Posterior cingulate gyrus (tissue), 11 donors: Measurements from ENCODE around the gene SERINC3.
A peak's percentile ranks its signal among the peaks of the same experiment; 100 is the strongest.
"Not testable (repeated sequence)": the region's sequence is repeated elsewhere in the genome, so short reads cannot be mapped to it uniquely, and the experiment has no call there.

Experiments
- DNase-seq, 10 donors: peaks; one replicate each; pipeline versions ENCODE4 v3.0.0 to v3.0.0-alpha.2; 2020 to 2021; ENCODE audit warnings: mixed read lengths in 3 of 10
- intact Hi-C: fragments of 100-400 bp; cut with DNase I; formaldehyde crosslinking; loops from one replicate; pipeline ENCODE4 v1.15.1; 2023

SERINC3 gene

DNA sequence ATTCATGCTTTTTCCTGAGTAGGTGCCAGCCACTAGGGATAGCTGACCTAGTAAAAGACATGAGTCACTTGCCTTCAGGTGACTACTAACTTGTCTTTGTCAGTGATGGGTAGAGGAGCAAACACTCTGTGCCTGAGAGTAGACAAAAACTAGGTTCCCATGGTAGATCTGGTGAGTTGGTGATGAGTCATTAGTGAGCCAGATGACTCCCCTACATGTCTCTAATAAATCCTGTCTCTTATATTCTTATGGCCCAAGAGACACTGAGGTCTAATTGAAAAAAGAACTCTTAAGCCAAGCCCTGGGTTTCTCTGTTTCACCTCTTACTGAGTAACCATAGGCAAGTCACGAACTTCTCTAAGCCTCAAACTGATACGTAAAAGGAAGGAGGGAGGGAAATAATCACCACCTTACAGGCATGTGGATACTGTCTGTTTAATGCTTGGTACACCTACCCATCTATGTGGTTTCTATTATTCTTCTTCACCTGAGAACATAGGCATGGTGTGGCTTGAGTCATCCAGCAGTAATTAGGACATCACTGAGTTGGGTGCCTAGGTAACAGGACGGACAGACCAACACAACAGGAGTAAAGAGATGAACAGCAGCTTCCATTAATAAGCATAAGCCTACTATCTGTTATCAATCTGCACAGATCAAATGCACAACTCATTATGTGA is 25.9 kb downstream of the SERINC3 start:
- intact Hi-C loops, result no loop called here
- no peak for DNase-seq

- DNase-seq, result no peak
- intact Hi-C loops, result no loop called here
These were observed 26.6 kb downstream of the SERINC3 start for GRCh38 chr20:44495257-44495656.

DNA sequence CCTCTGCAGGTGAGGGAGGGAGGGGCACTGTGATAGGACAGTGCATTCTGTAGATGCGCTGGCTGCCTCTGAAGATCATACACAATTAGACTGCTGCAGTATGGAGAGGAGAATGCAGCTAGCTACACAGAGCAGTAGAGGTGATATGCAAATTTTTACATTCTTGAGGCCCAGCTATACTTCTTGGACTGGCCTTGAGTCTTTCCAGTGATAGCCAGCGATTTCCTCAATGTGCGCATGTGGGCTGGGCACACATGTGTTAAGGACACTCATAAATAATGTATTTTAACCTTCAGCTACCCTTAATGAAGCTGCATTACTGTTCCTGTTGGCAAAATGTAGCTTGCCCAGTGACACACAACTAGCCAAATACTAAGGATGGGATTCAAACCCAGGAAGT is 27.2 kb downstream of the SERINC3 start:
- DNase-seq, result no peak
- intact Hi-C loops, result no loop called here

- DNase-seq, result no peak
- intact Hi-C loops, result no loop called here
These were observed 27.6 kb downstream of the SERINC3 start for GRCh38 chr20:44494266-44494665.

DNA sequence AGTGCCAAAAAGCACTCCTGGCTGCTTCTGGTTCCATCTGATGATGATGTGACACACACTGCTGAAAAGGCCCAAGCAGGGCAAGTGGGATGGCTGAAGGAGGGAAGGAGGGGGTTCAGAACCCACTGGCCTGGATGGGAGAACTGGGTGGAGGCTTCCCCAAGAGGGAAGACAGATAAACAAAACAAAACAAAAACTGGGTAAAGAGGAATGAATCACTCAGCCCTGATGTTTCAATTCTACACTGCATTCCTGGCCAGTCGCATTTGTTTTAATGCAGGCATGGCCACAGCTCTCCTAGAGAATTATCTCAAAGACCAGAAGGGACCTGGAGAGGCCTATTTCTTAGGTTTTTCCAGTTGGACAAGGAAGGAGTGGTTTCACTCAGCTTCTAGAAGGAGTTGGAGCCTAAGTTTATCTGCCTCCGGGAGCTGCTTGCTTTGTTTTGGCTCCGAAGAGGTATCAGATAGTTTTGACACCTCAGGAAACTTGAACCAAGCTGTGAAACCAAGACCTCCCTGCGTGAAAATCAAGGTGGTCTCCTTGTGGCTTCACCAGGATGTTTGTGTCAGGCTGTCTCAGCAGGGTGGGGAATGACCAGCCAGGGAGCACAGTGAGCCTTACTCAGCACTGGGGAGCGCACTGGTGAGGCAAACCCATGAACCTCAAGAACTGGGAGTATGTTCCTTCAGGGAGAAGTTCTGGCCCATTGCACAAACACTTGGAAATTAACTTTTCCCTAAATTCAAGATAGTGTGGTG is 30.1 kb downstream of the SERINC3 start:
- intact Hi-C loops, result no loop called here
- DNase-seq, result no peak

DNA sequence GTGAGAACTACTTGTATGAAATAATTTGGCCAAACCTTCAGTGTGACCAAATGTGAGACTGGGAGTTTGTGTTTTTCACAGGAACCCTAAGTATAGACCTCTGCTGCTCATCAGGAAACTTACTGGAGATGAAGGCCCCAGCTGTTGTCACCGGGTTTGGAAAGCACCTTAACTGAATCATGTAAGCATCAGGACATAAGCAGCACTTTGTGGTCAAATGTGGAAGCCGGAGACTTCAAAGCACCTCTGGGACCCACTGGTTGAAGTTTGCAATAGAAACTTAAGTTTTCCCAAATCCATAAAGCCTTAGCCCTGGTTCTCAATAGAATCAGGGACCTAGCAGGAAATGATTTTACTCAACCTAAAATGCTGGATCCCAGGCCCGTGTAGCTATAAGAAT is 31.9 kb downstream of the SERINC3 start:
- intact Hi-C loops, result no loop called here
- DNase-seq, result no peak

DNA sequence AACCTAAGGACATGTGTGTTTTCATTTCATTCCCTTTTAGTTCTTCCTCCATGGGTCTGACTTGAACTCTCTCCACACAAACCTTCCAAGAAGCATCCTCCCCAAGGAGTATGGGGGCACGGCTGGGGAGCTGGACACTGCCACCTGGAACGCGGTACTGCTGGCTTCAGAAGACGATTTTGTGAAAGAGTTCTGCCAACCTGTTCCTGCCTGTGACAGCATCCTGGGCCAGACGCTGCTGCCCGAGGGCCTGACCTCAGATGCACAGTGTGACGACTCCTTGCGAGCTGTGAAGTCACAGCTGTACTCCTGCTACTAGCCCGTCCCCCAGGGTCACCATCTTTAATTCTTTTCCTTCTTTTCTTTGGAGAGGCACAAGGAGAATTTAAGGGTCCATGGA is 32.6 kb downstream of the SERINC3 start:
- intact Hi-C loops, result no loop called here
- DNase-seq, result no peak

- no peak for DNase-seq
- intact Hi-C loops, result no loop called here
These were observed 33.3 kb downstream of the SERINC3 start for GRCh38 chr20:44488551-44488950.

DNA sequence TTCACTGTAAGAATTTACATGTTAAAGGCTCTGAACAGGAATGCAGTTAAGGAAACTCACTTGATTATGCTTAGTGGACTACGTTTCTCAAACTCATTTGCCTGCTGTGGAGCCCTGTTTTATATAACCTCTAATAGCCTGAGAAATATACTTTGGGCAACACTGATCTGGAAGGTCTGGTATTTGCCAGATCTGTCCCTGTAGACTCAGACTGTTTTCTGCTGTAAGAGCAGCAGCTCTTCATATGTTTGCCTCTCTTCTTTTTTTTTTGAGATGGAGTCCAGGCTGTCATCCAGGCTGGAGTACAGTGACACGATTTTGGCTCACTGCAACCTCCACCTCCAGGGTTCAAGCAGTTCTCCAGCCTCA is 36.1 kb downstream of the SERINC3 start:
- intact Hi-C loops, result no loop called here

GRCh38 chr20:44485078-44485829 is 36.6 kb downstream of the SERINC3 start:
- intact Hi-C loops, result no loop called here
- DNase-seq, result no peak

More for the DNA sequence above, 36.1 kb downstream of the SERINC3 start:
- DNase-seq, result no peak

- no peak for DNase-seq
- intact Hi-C loops, result no loop called here
These were observed 38.8 kb downstream of the SERINC3 start for GRCh38 chr20:44483112-44483511.

DNA sequence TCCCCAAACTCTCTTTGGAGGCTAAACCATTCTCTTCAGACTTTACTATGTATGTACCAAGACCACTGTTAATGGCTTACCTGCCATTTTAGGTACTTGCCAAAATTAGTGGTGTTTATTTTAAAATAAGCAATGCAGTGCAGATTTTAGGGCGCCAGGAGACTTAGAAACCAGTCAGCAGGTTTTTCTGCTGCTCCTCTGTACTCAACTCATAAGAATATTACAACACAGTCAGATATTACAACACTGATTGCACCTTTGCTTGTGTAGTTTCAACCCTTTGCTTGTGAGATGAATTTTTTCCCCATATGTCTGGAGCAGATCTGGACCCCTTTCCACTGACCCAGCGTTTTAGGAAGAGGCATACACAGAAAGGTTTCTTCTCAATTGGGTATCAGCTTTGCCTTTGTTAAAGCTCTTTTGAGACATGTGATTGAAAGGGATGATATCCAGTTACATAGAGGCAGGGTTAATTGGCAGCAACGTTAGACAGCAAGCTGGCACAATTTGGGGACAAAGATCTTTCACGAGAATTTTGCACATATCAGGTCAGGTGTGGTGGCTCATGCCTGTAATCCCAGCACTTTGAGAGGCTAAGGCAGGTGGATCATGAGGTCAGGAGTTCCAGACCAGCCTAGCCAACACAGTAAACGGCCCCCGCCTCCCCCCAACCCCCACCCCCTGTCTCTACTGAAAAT is 40.0 kb downstream of the SERINC3 start:
- DNase-seq, result no peak
- intact Hi-C loops, result no loop called here

DNA sequence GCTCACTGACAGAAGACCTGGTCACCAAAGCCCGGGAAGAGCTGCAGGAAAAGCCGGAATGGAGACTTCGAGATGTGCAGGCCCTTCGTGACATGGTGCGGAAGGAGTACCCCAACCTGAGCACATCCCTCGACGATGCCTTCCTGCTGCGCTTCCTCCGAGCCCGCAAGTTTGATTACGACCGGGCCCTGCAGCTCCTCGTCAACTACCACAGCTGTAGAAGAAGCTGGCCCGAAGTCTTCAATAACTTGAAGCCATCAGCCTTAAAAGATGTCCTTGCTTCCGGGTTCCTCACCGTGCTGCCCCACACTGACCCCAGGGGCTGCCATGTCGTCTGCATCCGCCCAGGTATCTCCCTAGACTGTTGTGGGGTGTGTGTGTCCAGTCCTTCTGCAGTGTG is 41.8 kb downstream of the SERINC3 start:
- DNase-seq, result no peak
- intact Hi-C loops, result no loop called here

DNA sequence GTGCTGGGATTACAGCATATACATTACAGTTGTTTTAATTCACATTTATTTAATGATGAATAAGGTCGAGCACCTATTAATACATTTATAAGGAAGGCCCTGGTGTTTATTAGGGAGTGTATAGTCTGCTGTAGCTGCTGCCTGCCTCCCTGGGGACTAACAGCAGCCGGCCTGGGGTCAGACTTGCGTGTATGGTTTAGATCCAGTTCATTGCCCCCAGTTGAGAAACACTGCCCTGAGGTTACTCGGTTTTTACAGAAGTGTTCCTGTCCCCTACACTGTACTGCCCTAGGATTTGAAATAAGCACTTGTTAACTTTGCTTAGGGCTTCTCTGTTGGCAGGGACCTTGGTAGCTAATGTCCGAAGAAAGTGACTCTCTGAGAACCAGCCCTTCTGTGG is 42.2 kb downstream of the SERINC3 start:
- no peak for DNase-seq
- intact Hi-C loops, result loop anchor here (5.0 to 10.0 kb wide), 2 partner anchors 43 to 135 kb away; partner anchors contain the start of gene SERINC3

DNA sequence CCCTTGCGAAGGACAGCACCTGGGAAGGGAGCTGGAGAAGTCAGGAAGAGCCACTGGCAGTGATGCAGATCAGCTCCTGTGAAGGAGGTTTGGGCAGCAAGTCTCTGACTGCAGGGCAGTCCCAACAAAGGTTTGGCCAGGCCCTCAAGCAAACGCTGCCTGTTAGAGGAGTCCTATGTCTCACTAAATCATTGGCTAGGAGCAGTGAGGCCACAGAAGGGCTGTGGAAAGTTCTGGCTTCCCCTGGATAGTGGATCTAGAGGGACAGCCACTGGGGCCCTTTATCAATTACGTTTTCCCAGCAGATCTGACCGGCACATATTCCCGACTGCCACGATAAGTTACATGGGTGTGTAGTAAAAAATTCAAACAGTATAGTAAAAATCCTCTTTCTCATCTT is 43.7 kb downstream of the SERINC3 start:
- no peak for DNase-seq
- intact Hi-C loops, result loop anchor here (5.0 to 10.0 kb wide), 2 partner anchors 44 to 137 kb away; partner anchors contain the start of gene SERINC3

DNA sequence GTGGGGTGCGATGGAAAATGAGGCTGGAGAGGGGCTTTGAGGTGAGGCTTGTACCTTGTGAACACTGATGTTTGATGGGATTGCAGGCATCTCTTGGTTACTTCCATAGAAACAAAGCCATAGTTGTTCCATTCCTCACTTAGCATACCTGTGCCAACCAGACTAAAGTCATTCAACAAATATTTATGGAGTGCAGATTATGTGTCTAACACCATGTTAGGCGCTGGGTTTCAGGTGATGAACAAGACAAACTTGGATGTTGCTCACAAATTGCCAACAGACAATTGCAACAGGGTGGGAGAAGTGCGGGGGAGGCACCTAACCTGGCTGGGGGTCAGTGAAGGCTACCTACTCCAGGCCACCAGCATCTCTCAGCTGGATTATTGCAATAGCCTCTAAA is 44.7 kb downstream of the SERINC3 start:
- intact Hi-C loops, result loop anchor here (5.0 to 10.0 kb wide), 2 partner anchors 45 to 138 kb away; partner anchors contain the start of gene SERINC3
- DNase-seq, result no peak

DNA sequence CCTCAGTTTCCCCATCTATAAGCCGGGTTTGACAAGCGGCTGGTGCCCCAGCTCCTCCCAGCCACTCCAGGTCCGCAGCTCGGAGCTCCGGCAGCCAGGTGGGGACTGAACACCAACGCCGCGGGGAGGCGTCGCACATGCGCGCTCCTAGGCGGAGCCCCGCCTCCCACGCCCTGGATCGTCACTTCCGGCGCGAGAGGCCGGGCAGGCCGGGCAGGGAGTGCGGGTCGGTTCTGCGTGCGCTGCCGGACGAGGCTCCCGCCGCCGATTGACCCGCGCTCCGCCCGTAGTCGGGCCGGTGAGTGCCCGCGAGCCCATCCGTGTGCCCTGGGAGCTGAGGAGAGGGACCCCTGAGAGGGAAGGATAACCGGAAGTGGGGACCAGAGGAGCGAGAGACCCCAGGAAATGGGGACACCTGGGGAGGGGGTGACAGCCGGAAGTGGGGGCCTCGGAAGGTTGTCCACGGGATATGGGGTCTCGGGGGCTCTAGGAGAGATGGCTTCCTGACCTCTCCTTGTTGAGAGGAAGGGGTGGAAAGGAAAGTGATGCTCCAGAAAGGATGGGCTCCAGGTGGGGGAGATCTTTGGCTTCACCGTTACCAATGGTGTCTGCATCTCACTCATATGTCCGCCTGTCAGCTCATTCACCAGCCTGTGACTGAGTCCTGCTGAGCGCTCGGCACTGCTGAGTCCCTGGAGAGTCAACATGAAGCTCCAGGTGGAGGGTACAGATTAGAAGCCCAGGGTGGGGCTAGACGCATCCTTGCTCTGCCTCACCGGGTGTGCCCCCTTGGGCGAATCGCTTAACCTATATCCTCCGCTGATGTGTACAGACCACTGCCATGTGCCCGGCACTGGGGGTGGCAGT is 45.9 kb downstream of the SERINC3 start, which contains the start of gene TTPAL:
TSS of gene TTPAL (plus strand) at position 181 of the 867 bp plus-strand sequence. CDS start 4,126 bp downstream, outside the sequence.
- intact Hi-C loops, result loop anchor here (5.0 to 10.0 kb wide), 2 partner anchors 46 to 139 kb away; partner anchors contain the start of gene SERINC3
- peak; percentile 78 to 98 (median 86) for DNase-seq

- DNase-seq, result no peak
- intact Hi-C loops, result loop anchor here (5.0 to 10.0 kb wide), 2 partner anchors 47 to 139 kb away; partner anchors contain the start of gene SERINC3
These were observed 46.5 kb downstream of the SERINC3 start for GRCh38 chr20:44475372-44475693.

DNA sequence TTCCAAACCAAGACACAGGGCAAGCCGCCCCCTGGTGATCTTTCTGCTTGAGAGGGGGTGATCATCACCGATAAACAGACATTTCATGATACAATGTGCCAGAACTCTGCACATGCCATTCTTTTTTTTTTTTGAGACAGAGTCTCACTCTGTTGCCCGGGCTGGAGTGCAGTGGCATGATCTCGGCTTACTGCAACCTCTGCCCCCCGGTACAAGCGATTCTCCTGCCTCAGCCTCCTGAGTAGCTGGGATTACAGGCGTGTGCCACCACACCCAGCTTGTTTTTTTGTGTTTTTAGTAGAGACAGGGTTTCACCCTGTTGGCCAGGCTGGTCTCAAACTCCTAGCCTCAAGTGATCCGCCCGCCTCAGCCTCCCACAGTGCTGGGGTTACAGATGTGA is 49.6 kb downstream of the SERINC3 start:
- not testable (repeated sequence) for DNase-seq
- intact Hi-C loops, result loop anchor here (5.0 to 10.0 kb wide), 2 partner anchors 143 to 255 kb away; no protein-coding TSS in a partner anchor
